ENCODE measurements around the gene COL20A1.

GRCh38 chr20:63369724-63370617, 77.0 kb downstream of the COL20A1 start:
- TF ChIP-seq, protein P1, sequence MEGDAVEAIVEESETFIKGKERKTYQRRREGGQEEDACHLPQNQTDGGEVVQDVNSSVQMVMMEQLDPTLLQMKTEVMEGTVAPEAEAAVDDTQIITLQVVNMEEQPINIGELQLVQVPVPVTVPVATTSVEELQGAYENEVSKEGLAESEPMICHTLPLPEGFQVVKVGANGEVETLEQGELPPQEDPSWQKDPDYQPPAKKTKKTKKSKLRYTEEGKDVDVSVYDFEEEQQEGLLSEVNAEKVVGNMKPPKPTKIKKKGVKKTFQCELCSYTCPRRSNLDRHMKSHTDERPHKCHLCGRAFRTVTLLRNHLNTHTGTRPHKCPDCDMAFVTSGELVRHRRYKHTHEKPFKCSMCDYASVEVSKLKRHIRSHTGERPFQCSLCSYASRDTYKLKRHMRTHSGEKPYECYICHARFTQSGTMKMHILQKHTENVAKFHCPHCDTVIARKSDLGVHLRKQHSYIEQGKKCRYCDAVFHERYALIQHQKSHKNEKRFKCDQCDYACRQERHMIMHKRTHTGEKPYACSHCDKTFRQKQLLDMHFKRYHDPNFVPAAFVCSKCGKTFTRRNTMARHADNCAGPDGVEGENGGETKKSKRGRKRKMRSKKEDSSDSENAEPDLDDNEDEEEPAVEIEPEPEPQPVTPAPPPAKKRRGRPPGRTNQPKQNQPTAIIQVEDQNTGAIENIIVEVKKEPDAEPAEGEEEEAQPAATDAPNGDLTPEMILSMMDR (IDR thresholded peaks at IDR 0.05) = no peak
- TF ChIP-seq POLR2A (IDR thresholded peaks at IDR 0.05) = no peak

Measured in uterus (tissue), 2 donors.